MG63 (cell line): ENCODE results near the gene SSTR1. TPM values are rescaled to one million over a fixed set of nuclear protein-coding genes. Genes with fewer than 3 reads are reported as not detected.

ENCODE experiments used
- DNase-seq: peaks from one replicate; pipeline ENCODE4 v3.0.0-alpha.2; 2020
- H3K27me3 ChIP-seq: fragments of 250-450 bp; sonication (Bioruptor Pico); 2 replicates; pipeline ENCODE4 v1.5.1; 2020; ENCODE audit warnings: mild to moderate bottlenecking, moderate library complexity
- H3K36me3 ChIP-seq: fragments of 250-450 bp; sonication (Bioruptor Pico); 2 replicates; pipeline ENCODE4 v1.5.1; 2020; ENCODE audit warnings: mild to moderate bottlenecking, moderate library complexity
- H3K4me3 ChIP-seq: fragments of 250-450 bp; sonication (Bioruptor Pico); 2 replicates; pipeline ENCODE4 v1.5.1; 2020; ENCODE audit warnings: mild to moderate bottlenecking, moderate library complexity
- H3K9me3 ChIP-seq: fragments of 250-450 bp; sonication (Bioruptor Pico); 2 replicates; pipeline ENCODE4 v1.5.1; 2020; ENCODE audit warnings: mild to moderate bottlenecking, moderate library complexity
- total RNA-seq: library from RNA; depleted of rRNA; stranded (reverse); fragments of >200 nt; shearing (Covaris generic); gene quantifications from 2 replicates; pipeline ENCODE4 v1.2.3, GENCODE V29; 2014; ENCODE audit warnings: low replicate concordance; rRNA removed

The SSTR1 gene
- total RNA-seq, 1 experiment from 2014 or later: 0.92 TPM

DNA sequence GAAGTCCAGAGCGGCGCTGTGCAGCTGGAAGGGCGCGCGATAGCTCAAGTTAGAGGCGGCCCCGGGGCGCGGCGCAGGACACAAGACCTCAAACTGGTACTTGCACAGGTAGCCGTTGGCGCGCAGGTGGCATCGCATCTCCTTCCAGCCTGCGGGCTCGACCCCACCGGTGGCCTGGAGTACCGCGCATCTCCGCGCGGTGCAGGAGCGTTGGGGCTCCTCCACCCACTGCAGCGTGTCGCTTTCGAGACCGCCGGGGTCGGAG lies 47.6 kb downstream of the SSTR1 start:
- Histone ChIP-seq H3K4me3 (no peak overlapping the region), H3K9me3 (peaks cover 3% of the 10 kb centered on the region; the same call in 1 of the 2 replicates), H3K27me3 (no peaks in the 10 kb centered on the region), H3K36me3 (no peaks in the 10 kb centered on the region)
- DNase-seq: no peak

DNA sequence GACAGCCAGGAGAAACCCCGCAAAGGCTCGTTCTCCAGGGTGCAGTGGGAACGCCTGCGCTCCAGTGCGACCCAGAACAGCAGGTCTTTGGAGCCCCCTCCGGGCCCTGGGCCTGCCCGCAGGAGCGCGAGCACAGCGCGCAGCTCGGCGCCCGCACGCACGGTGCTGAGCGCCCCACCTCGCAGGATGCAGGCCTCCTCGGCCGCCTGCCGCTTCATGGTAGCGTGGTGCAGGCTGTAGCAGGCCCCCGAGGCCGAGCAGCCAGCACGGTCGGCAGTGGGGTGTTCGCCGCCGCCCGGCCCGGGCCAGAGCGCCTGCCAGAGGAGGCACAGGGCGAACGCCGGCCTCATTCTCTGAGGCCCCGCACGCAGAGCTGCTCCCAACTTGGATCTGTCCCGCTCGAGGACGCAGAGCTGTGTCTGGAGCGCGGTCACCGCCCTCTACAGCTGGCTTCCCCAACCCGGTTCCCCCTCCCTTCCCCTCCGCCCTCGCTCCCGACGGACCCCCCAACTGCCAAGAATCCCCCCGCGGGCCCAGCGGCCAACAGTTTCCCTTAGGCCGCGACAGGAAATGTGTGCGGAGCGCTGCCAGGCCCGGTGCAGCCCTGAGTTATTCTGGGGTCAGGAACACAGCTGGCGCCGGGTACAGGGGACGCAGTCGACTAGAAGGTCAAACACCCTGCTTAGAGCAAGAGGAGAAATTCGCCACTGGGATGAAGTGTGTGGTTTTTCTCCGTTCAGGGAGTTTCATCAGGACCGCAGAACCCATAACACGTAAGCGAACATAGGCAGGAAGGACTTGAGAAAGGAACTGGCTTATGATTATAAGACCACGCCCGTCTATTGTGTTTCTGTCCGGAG lies 48.2 kb downstream of the SSTR1 start, which contains the start of gene CLEC14A:
TSS of gene CLEC14A (minus strand) at position 421 of the 860 bp plus-strand sequence. CDS start at position 350, 71 bp downstream.
- Histone ChIP-seq H3K36me3 (no peaks in the 10 kb centered on the region), H3K4me3 (no peak within 1 kb of the TSS), H3K9me3 (peaks cover 3% of the 10 kb centered on the region; the same call in 1 of the 2 replicates), H3K27me3 (no peaks in the 10 kb centered on the region)
- DNase-seq: no peak

DNA sequence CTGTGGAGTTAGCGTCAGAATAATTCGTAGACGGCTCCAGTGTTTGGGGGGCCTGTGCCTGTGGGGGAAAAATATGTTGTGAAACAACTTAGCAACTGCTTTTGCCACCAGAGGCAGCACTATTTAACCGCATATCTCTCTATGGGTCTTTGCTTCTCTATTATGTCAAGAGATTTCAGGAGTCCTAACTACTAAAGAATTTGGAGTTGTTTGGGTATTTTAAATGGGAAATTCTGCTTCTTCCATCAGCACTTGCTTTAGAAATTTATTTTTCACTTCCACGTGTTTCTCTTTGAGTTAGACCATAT lies 48.8 kb downstream of the SSTR1 start:
- Histone ChIP-seq H3K9me3 (peaks cover 3% of the 10 kb centered on the region; the same call in 1 of the 2 replicates), H3K36me3 (no peaks in the 10 kb centered on the region), H3K4me3 (no peak overlapping the region), H3K27me3 (no peaks in the 10 kb centered on the region)
- DNase-seq: no peak

DNA sequence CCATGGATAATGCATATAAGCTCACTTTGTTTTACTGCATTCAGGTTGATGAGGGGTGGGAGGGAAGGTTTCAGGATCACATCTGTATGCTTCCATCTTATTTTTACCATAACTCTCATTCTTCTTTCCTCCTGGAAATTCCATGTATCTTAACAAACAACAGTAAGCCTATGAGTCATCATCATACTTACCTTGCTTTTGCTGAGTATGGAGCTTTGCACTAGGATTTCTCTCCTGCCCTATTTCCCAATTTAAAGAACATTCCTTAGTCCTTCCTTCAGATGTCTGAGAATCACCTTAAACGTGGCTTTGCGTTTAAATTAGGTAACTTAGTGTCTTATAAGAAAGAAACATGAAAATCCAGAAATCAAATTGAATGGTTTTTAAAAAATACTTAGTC lies 49.8 kb downstream of the SSTR1 start:
- peaks cover 6% of the 10 kb centered on the region for H3K9me3 ChIP-seq
- no peaks in the 10 kb centered on the region for H3K36me3 ChIP-seq
- DNase-seq: no peak
- no peaks in the 10 kb centered on the region for H3K27me3 ChIP-seq
- no peak overlapping the region for H3K4me3 ChIP-seq

DNA sequence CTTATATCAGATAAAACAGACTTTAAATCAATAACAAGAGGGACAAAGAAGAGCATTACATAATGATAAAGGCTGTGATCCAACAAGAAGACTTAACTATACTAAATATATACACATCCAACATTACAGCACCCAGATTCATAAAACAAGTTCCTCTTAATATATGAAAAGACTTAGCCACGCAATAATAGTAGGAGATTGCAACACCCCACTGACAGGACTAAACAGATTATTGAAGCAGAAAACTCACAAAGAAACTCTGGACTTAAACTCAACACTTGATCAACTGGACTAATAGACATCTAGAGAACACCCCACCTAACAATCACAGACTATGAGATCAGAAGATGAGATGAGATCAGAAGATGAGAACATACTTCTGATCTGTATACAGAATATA lies 53.9 kb downstream of the SSTR1 start:
- Histone ChIP-seq H3K4me3 (no peak overlapping the region), H3K27me3 (no peaks in the 10 kb centered on the region), H3K9me3 (peaks cover 6% of the 10 kb centered on the region), H3K36me3 (no peaks in the 10 kb centered on the region)
- no peak for DNase-seq

Other genes with a start within 250 kb of the SSTR1 start
- gene CLEC14A, start 48.2 kb downstream of the SSTR1 start, total RNA-seq: not detected in 2 replicates